Thyroid gland (tissue), 4 donors: ENCODE data around the gene MANBA.

Experiments
- CTCF ChIP-seq, 6 experiments: fragments of 200-600 bp in 3 of 6; fragments of 450-650 bp in 3 of 6; sonication (generic) in 3 of 6; IDR thresholded peaks; one replicate each; pipeline ENCODE4 v1.5.1; 2016 to 2019; ENCODE audit warnings: antibody characterized with exemption in 6 of 6, mild to moderate bottlenecking in 2 of 6, inconsistent platforms in 1 of 6, moderate library complexity in 1 of 6
- POLR2A ChIP-seq, 2 donors: fragments of 450-650 bp; IDR thresholded peaks; one replicate each; pipeline ENCODE4 v1.6.1; 2017; ENCODE audit warnings: antibody characterized with exemption in 2 of 2, mild to moderate bottlenecking in 2 of 2, moderate library complexity in 1 of 2

GRCh38 chr4:102809190-102809589, 48.4 kb upstream of the MANBA start:
- TF ChIP-seq CTCF (IDR thresholded peaks at IDR 0.05) (no peak), POLR2A (IDR thresholded peaks at IDR 0.05) (no peak)
